B cell (primary cell): ENCODE measurements around the gene PRIM2.
"Not testable (repeated sequence)": the region's sequence is repeated elsewhere in the genome, so short reads cannot be mapped to it uniquely, and the experiment has no call there.

Experiments used
- CTCF ChIP-seq: fragments of 200-600 bp; IDR thresholded peaks from one replicate; pipeline ENCODE4 v1.8.0; 2022; ENCODE audit warnings: antibody characterized with exemption, mild to moderate bottlenecking
- EZH2 ChIP-seq: IDR thresholded peaks from 2 replicates; pipeline ENCODE4 v1.6.1; 2012; ENCODE audit warnings: borderline replicate concordance, low read depth, mild to moderate bottlenecking, moderate library complexity, low read length; ENCODE audit not compliant: insufficient read depth, poor library complexity, severe bottlenecking

GRCh38 chr6:57658526-57658925 is 341.1 kb downstream of the PRIM2 start:
- TF ChIP-seq CTCF, EZH2: not testable (repeated sequence)
